ENCODE data around the gene SPNS2. TPM values are rescaled to one million over a fixed set of nuclear protein-coding genes. Genes with fewer than 3 reads are reported as not detected.

Gene SPNS2
- total RNA-seq, 1 donor from 2014 or later, result 0.38 TPM

- Mint-ChIP-seq H3K9me3 (no peaks in the 10 kb centered on the region), H3K4me3 (no peak overlapping the region), H3K4me1 (peaks cover 32% of the 10 kb centered on the region), H3K27ac (no peak overlapping the region), H3K27me3 (peaks cover 47% of the 10 kb centered on the region), H3K36me3 (ENCODE audit: low read depth) (no peaks in the 10 kb centered on the region)
- intact Hi-C loops (cut with micrococcal nuclease), result no loop called here
- ATAC-seq (ENCODE audit: low read depth) (no peak), DNase-seq (no peak)
- ChIA-PET POLR2A (no interaction called here), CTCF (no interaction called here)
- no peak for TF ChIP-seq CTCF (IDR thresholded peaks at IDR 0.05)
Observed at GRCh38 chr17:4501295-4501949, 2.7 kb downstream of the SPNS2 start.

DNA sequence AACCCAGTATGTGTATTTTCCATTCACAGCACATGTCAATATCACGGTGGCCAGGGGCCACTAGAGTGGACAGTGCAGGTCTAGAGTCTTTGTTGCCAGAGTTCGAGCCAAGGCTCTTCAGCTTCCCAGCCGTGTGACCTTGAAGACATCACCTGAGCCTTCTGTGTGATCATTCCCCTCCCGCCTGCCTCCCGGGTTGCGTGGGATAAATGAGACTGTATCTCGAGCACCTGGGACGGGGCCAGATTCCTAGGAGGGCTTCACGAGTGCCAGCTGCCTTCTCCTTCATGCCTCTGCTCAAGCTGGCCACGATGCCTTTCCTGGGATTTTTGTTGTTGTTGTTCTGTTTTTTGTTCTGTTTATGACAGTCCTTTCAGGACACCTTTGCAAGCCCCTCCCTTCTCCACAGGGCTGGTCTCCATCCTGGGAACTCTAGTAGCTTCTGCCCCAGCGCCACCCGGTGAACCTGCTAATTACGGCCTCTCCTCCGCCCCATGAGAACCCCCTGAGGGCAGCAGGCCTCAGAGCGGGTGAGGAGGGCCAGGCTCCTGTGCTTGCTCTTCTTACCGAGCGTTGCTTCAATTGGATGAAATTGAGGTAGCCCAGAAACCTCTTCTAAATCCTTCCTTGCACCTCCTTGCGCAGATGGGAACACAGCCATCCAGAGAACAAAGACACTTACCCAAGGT, 3.9 kb downstream of the SPNS2 start:
- Mint-ChIP-seq H3K9me3 (no peaks in the 10 kb centered on the region), H3K27me3 (peaks cover 49% of the 10 kb centered on the region), H3K4me1 (peaks cover 22% of the 10 kb centered on the region), H3K36me3 (ENCODE audit: low read depth) (no peaks in the 10 kb centered on the region), H3K4me3 (no peak overlapping the region), H3K27ac (no peak overlapping the region)
- ATAC-seq (ENCODE audit: low read depth) (no peak), DNase-seq (no peak)
- POLR2A ChIA-PET, result interaction anchor here (0.6 kb wide), 1 partner anchor 358 kb away, joined by 4 read pairs; no protein-coding TSS in a partner anchor
- no peak for TF ChIP-seq CTCF (IDR thresholded peaks at IDR 0.05)
- CTCF ChIA-PET, result no interaction called here
- intact Hi-C loops (cut with micrococcal nuclease), result no loop called here

DNA sequence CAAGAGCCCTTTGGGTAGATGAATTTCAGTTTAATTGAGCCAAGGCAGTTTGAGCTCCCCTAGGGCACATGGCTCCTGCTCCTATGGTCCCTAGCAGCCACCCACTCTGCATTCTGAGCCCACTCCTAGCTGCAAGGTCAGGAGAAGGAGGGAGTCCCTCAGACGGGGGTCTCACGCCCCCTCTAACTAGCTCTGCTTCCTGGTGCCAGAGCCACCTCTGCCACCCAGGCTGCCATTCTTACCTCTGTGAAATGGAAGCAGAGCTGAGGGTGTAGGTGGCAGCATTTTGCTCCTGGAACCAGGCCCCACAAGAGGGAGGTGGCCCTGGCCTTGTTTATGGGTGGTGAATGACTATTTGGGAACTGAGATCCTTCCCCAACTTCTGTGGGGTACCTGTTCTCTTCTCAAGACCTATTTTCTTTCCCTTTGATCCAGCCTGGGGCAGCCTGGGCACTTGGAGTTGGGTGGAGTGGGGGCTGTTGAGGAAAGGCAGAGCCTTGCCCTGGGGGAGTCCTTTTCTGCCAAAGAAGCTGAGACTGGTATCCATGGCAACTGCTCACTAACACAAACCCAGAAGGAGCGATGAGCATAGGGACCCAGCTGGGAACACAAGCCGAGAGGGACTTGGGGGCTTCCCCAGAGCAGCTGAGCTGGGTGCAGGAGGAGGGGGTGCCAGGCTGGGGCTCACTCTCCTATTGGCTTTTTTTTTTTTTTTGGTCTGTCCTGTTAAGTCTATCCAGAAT, 4.8 kb downstream of the SPNS2 start:
- Mint-ChIP-seq H3K9me3 (no peaks in the 10 kb centered on the region), H3K27me3 (peaks cover 53% of the 10 kb centered on the region), H3K4me1 (peaks cover 16% of the 10 kb centered on the region), H3K4me3 (no peak overlapping the region), H3K36me3 (ENCODE audit: low read depth) (no peaks in the 10 kb centered on the region), H3K27ac (no peak overlapping the region)
- ChIA-PET CTCF (interaction anchor here (0.6 kb wide), 1 partner anchor 63 kb away, joined by 3 read pairs; no protein-coding TSS in a partner anchor), POLR2A (no interaction called here)
- no peak for TF ChIP-seq CTCF (IDR thresholded peaks at IDR 0.05)
- ATAC-seq (ENCODE audit: low read depth), result no peak
- no peak for DNase-seq
- intact Hi-C loops (cut with micrococcal nuclease), result no loop called here

DNA sequence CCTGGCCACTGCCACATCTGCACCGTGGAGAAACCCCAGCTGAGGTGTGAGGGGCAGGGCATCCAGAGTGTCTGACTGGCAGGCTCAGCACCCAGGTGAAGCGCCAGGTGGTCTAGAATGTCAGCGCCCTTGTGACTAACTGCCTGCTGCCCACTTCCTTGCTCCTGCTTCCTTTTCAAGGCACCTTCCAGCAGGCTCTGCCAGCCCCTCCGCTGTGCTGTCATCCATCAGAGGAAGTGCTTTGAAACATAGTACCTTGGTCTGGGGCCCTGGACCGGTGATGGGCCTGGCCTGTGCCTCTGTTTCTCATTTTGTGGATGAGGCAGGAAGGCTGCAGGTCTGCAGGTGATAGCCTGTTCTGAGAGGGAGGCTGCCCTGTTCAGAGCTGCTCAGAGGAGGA, 5.5 kb downstream of the SPNS2 start:
- no peak overlapping the region for H3K27ac Mint-ChIP-seq
- POLR2A ChIA-PET, result no interaction called here

More for the DNA sequence above, 5.5 kb downstream of the SPNS2 start:
- no peak for TF ChIP-seq CTCF (IDR thresholded peaks at IDR 0.05)
- DNase-seq (no peak), ATAC-seq (ENCODE audit: low read depth) (no peak)
- Mint-ChIP-seq H3K9me3 (no peaks in the 10 kb centered on the region), H3K36me3 (ENCODE audit: low read depth) (no peaks in the 10 kb centered on the region), H3K4me1 (peaks cover 16% of the 10 kb centered on the region), H3K4me3 (no peak overlapping the region), H3K27me3 (peaks cover 61% of the 10 kb centered on the region)
- CTCF ChIA-PET, result no interaction called here
- intact Hi-C loops (cut with micrococcal nuclease), result no loop called here
